ENCODE results near the gene SLC25A3.

GRCh38 chr12:98601924-98602323 lies 8.4 kb downstream of the SLC25A3 start:
- TF ChIP-seq EZH2 (IDR thresholded peaks at IDR 0.05; ENCODE audit: insufficient read depth, poor library complexity, severe bottlenecking): no peak
- no peak for TF ChIP-seq EZH2phosphoT487 (IDR thresholded peaks at IDR 0.05; ENCODE audit: insufficient read depth, low read depth)
